Calu3 (cell line): ENCODE measurements around the gene GPA33. TPM values are rescaled to one million over a fixed set of nuclear protein-coding genes. Genes with fewer than 3 reads are reported as not detected.
A peak's percentile ranks its signal among the peaks of the same experiment; 100 is the strongest.

ENCODE experiments used
- Bru-seq: library from RNA; stranded (reverse); fragments of 400-500 nt; gene quantifications from one replicate; lab custom pipeline; 2021; lab: Mats Ljungman, UMichigan
- BruChase-seq, 2 experiments: library from RNA; stranded (reverse); fragments of 400-500 nt; gene quantifications; one replicate each; lab custom pipeline; 2021; lab: Mats Ljungman, UMichigan
- BruUV-seq: library from RNA; stranded (reverse); fragments of 400-500 nt; replicated peaks from 2 replicates; lab custom pipeline; 2021; lab: Mats Ljungman, UMichigan
- CTCF ChIA-PET: fragments of 300-600 bp; sonication (Branson Sonifier 250); formaldehyde crosslinking; loops from one replicate; lab custom pipeline; 2022; ENCODE audit warnings: antibody characterized with exemption; lab: Charles Lee
- DNase-seq: peaks from one replicate; pipeline ENCODE4 v3.0.0; 2022
- H3K27ac Mint-ChIP-seq: one replicate; pipeline ENCODE4 v1.8.0; 2022; ENCODE audit warnings: mixed read lengths; ENCODE audit not compliant: unreplicated experiment
- H3K27me3 Mint-ChIP-seq: one replicate; pipeline ENCODE4 v1.8.0; 2022; ENCODE audit warnings: mixed read lengths; ENCODE audit not compliant: unreplicated experiment
- H3K36me3 Mint-ChIP-seq: one replicate; pipeline ENCODE4 v1.8.0; 2022; ENCODE audit warnings: mild to moderate bottlenecking, moderate library complexity, mixed read lengths; ENCODE audit not compliant: insufficient read depth, unreplicated experiment
- H3K4me1 Mint-ChIP-seq: one replicate; pipeline ENCODE4 v1.8.0; 2022; ENCODE audit warnings: mild to moderate bottlenecking, low read depth, mixed read lengths; ENCODE audit not compliant: unreplicated experiment
- H3K4me3 Mint-ChIP-seq: one replicate; pipeline ENCODE4 v1.8.0; 2022; ENCODE audit warnings: mild to moderate bottlenecking, low read depth, moderate library complexity, mixed read lengths; ENCODE audit not compliant: unreplicated experiment
- H3K9me3 Mint-ChIP-seq: one replicate; pipeline ENCODE4 v1.8.0; 2022; ENCODE audit warnings: low read depth, mixed read lengths; ENCODE audit not compliant: unreplicated experiment
- intact Hi-C: fragments of 100-400 bp; cut with micrococcal nuclease; formaldehyde crosslinking; loops from one replicate; pipeline ENCODE4 v1.10.0; 2022; ENCODE audit not compliant: unreplicated experiment
- long read RNA-seq: library from polyadenylated mRNA; stranded (forward); transcript quantifications from one replicate; pipeline ENCODE4 v2.0.0, GENCODE V29; 2022
- total RNA-seq: library from RNA; stranded (reverse); gene quantifications from 2 replicates; pipeline ENCODE4 v1.2.3, GENCODE V29; 2022
- TF ChIP-seq, protein P1 (sequence below): fragments of 200-600 bp; IDR thresholded peaks from one replicate; pipeline ENCODE4 v1.8.0; 2022; ENCODE audit warnings: antibody characterized with exemption; ENCODE audit not compliant: unreplicated experiment

The GPA33 gene, protein sequence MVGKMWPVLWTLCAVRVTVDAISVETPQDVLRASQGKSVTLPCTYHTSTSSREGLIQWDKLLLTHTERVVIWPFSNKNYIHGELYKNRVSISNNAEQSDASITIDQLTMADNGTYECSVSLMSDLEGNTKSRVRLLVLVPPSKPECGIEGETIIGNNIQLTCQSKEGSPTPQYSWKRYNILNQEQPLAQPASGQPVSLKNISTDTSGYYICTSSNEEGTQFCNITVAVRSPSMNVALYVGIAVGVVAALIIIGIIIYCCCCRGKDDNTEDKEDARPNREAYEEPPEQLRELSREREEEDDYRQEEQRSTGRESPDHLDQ
- not detected in 2 replicates for total RNA-seq
- percentile 10 among the genes with signal in this experiment for Bru-seq, nascent RNA
- percentile 2 among the genes with signal in this experiment for BruChase-seq, experiment 1, labeled RNA remaining after a 6-hour chase
- BruChase-seq, experiment 2, labeled RNA remaining after a 2-hour chase = percentile 5 among the genes with signal in this experiment
- long read RNA-seq = 0 reads

- DNase-seq = no peak
- Mint-ChIP-seq H3K9me3 (peaks cover 3% of the 10 kb centered on the region), H3K27me3 (no peaks in the 10 kb centered on the region), H3K36me3 (no peaks in the 10 kb centered on the region), H3K4me3 (no peak within 1 kb of the TSS), H3K4me1 (peaks cover 8% of the 10 kb centered on the region), H3K27ac (no peak within 1 kb of the TSS)
- intact Hi-C loops = no loop called here
- TF ChIP-seq, protein P1, sequence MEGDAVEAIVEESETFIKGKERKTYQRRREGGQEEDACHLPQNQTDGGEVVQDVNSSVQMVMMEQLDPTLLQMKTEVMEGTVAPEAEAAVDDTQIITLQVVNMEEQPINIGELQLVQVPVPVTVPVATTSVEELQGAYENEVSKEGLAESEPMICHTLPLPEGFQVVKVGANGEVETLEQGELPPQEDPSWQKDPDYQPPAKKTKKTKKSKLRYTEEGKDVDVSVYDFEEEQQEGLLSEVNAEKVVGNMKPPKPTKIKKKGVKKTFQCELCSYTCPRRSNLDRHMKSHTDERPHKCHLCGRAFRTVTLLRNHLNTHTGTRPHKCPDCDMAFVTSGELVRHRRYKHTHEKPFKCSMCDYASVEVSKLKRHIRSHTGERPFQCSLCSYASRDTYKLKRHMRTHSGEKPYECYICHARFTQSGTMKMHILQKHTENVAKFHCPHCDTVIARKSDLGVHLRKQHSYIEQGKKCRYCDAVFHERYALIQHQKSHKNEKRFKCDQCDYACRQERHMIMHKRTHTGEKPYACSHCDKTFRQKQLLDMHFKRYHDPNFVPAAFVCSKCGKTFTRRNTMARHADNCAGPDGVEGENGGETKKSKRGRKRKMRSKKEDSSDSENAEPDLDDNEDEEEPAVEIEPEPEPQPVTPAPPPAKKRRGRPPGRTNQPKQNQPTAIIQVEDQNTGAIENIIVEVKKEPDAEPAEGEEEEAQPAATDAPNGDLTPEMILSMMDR = no peak
- CTCF ChIA-PET = no interaction called here
- BruUV-seq = no TSS peak
Measured at GRCh38 chr1:167090314-167090942, at the start of gene GPA33. Gene GPA33, minus strand, starts transcription at chr1:167090377. Its CDS starts 90 bp downstream, at chr1:167090287.

GRCh38 chr1:167138703-167139102, 48.5 kb upstream of the GPA33 start:
- H3K9me3 Mint-ChIP-seq = no peaks in the 10 kb centered on the region
- TF ChIP-seq, protein P1 = no peak
- no peak for DNase-seq
- H3K27me3 Mint-ChIP-seq = no peaks in the 10 kb centered on the region
- peaks cover 18% of the 10 kb centered on the region for H3K4me1 Mint-ChIP-seq
- intact Hi-C loops = no loop called here
- H3K36me3 Mint-ChIP-seq = no peaks in the 10 kb centered on the region
- CTCF ChIA-PET = no interaction called here
- no peak overlapping the region for H3K27ac Mint-ChIP-seq
- H3K4me3 Mint-ChIP-seq = no peak overlapping the region
- no TSS peak for BruUV-seq

DNA sequence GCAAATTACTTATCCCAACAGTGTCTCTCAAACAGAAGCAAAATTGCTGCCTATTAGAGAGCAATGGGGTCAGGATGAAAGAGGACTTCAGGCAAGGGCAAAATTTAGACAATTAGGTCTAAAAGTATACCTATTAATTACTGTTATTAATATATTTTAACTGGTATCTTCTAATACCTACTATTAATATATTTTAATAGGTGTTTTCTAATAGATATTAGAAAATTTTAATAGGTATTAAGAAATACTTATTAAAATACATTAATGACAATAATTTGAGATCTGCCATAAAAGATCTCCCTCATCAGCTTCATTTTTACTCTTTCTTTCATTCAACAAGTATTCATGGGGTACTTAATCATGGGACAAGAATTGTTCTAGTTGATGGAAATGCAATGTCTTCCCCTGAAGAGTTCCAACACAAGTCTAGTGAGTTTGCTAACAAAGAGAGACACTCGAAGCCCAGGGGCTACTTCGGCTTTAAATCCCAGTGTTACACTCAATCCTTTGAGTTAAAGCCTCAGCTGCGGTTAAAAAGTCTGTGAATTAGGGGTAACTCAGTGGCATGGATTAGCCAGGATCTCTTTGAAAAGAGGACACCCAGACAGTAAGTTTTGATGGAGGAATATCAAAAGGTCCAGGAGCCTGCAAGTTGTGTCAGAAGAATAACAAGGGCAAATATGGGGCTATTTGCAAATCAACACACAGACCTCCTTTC, 47.8 kb upstream of the GPA33 start:
- H3K27ac Mint-ChIP-seq = no peak overlapping the region
- no peaks in the 10 kb centered on the region for H3K27me3 Mint-ChIP-seq
- TF ChIP-seq, protein P1 = no peak
- intact Hi-C loops = no loop called here
- no TSS peak for BruUV-seq
- no peaks in the 10 kb centered on the region for H3K36me3 Mint-ChIP-seq
- no peak overlapping the region for H3K4me3 Mint-ChIP-seq
- DNase-seq = no peak
- CTCF ChIA-PET = no interaction called here
- H3K4me1 Mint-ChIP-seq = peaks cover 18% of the 10 kb centered on the region
- no peaks in the 10 kb centered on the region for H3K9me3 Mint-ChIP-seq

DNA sequence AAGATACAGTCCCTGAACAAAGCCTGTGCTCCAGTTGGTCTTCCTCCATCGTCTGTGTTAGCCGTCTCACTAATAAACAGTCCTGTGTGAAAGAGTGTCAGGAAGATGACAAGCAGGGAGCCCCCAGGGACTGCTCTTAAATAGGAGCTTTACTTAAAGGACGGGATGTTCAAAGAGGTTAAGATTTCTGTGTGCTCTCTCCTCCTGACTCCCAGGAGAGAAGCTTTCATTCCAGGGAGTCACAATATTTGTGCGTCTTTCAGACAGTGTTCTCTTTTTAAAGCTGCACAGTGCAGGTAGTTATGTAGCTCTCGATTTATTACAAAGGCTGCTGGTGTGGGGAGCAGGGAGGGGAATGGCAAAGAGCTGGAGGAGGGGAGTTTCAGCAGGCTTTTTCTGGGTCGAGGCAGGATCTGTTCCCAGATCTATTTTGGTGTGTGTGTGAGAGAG, 47.2 kb upstream of the GPA33 start:
- no peaks in the 10 kb centered on the region for H3K27me3 Mint-ChIP-seq
- CTCF ChIA-PET = no interaction called here
- intact Hi-C loops = no loop called here
- no peak overlapping the region for H3K4me3 Mint-ChIP-seq
- H3K4me1 Mint-ChIP-seq = peaks cover 18% of the 10 kb centered on the region
- H3K27ac Mint-ChIP-seq = no peak overlapping the region
- TF ChIP-seq, protein P1 = no peak
- no peaks in the 10 kb centered on the region for H3K9me3 Mint-ChIP-seq
- H3K36me3 Mint-ChIP-seq = no peaks in the 10 kb centered on the region
- no peak for DNase-seq
- BruUV-seq = no TSS peak
